AG09309 (cell line): Measurements from ENCODE around the gene USP34.
"Not testable (repeated sequence)": the region's sequence is repeated elsewhere in the genome, so short reads cannot be mapped to it uniquely, and the experiment has no call there.

ENCODE experiments used
- DNase-seq: peaks from one replicate; pipeline ENCODE4 v3.0.0-alpha.2; 2010; ENCODE audit warnings: low read depth
- H3K4me3 ChIP-seq: 2 replicates; pipeline ENCODE4 v1.5.1; 2011; ENCODE audit warnings: mild to moderate bottlenecking, low read depth, low read length, moderate library complexity; ENCODE audit not compliant: control insufficient read depth
- CTCF ChIP-seq: IDR thresholded peaks from 2 replicates; pipeline ENCODE4 v1.5.1; 2011; ENCODE audit warnings: mild to moderate bottlenecking, low read depth, low read length, inconsistent platforms; ENCODE audit not compliant: insufficient read depth, control insufficient read depth; ENCODE audit errors: missing control alignments

USP34 gene

GRCh38 chr2:61456746-61457420, 14.0 kb downstream of the USP34 start:
- no peak overlapping the region for H3K4me3 ChIP-seq
- no peak for TF ChIP-seq CTCF
- DNase-seq: no peak

GRCh38 chr2:61456070-61456745, 14.7 kb downstream of the USP34 start:
- H3K4me3 ChIP-seq: no peak overlapping the region
- no peak for DNase-seq
- no peak for TF ChIP-seq CTCF

GRCh38 chr2:61454972-61455371, 15.9 kb downstream of the USP34 start:
- not testable (repeated sequence) for H3K4me3 ChIP-seq, DNase-seq

GRCh38 chr2:61454383-61454782, 16.5 kb downstream of the USP34 start:
- DNase-seq: no peak

GRCh38 chr2:61452392-61452791, 18.5 kb downstream of the USP34 start:
- no peak overlapping the region for H3K4me3 ChIP-seq
- no peak for DNase-seq
- TF ChIP-seq CTCF: no peak

More at GRCh38 chr2:61454383-61454782, 16.5 kb downstream of the USP34 start:
- TF ChIP-seq CTCF: no peak
- H3K4me3 ChIP-seq: no peak overlapping the region

- no peak for DNase-seq
- TF ChIP-seq CTCF: no peak
- H3K4me3 ChIP-seq: no peak overlapping the region
These were observed 19.7 kb downstream of the USP34 start for GRCh38 chr2:61451178-61451577.

GRCh38 chr2:61450144-61450543, 20.7 kb downstream of the USP34 start:
- no peak for TF ChIP-seq CTCF
- no peak overlapping the region for H3K4me3 ChIP-seq
- no peak for DNase-seq
